ENCODE results near the gene PHC2. TPM values are rescaled to one million over a fixed set of nuclear protein-coding genes. Genes with fewer than 3 reads are reported as not detected.

The PHC2 gene
- total RNA-seq, 1 donor: 75.6 TPM

DNA sequence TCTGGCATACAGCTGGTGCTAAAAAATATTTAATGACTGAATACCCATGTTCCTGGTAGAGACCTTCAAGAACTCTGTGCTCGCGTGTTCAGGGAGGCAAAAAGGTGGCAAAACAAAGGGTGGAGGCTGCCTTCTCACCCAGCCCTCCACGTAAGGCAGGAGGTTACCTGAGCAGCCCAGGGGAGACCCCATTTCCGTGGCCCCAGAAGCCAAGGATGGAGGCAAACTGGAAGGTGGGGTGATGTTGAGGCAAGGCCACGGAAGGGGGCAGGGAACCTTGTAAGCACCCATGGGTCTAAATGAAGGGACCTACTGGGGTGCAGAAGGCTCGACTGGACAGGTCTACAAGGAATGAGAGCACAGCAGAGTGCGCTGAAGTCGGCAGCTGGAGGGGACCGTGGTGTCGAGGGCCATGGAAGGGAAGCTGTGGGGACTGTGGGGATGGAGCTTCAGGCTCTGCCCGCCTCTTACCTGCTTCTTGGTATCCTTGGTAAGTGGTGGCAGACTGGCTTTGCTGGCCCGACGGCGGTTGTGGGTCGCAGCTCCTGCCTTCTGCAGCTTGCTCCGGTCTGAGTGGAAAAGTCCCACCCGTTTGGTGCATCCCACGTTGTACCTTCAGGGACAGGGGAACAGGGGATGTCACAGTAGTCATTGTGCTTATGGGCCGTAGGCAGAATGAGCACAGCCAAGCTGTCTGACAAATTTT, 101.1 kb downstream of the PHC2 start:
- TF ChIP-seq, protein P1, sequence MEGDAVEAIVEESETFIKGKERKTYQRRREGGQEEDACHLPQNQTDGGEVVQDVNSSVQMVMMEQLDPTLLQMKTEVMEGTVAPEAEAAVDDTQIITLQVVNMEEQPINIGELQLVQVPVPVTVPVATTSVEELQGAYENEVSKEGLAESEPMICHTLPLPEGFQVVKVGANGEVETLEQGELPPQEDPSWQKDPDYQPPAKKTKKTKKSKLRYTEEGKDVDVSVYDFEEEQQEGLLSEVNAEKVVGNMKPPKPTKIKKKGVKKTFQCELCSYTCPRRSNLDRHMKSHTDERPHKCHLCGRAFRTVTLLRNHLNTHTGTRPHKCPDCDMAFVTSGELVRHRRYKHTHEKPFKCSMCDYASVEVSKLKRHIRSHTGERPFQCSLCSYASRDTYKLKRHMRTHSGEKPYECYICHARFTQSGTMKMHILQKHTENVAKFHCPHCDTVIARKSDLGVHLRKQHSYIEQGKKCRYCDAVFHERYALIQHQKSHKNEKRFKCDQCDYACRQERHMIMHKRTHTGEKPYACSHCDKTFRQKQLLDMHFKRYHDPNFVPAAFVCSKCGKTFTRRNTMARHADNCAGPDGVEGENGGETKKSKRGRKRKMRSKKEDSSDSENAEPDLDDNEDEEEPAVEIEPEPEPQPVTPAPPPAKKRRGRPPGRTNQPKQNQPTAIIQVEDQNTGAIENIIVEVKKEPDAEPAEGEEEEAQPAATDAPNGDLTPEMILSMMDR (IDR thresholded peaks at IDR 0.05; ENCODE audit: insufficient read depth, low read depth, low read length): no peak
- no peak for DNase-seq (ENCODE audit: low read depth)
- no peak overlapping the region for H3K4me3 ChIP-seq (ENCODE audit: low read depth, low read length)

DNA sequence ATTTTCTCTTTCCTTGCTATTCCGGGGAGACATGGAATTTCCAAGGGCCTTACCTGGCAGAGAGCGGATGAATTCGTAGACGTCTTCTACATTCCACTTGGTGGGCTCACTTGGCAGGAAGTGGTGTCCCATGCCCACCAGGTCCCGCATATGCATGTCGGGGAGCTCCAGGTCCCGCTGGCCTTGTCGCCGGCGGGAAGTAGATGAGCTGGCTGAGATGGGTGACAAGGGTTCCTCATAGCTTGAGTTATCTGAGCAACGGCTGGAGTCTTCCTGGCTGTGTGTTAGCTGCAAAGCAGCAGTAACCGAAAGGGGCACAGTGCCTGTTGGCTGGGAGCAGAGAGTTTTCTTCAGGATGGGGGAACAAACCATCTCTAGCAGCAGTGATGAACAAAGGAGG, 102.1 kb downstream of the PHC2 start:
- TF ChIP-seq, protein P1 (IDR thresholded peaks at IDR 0.05; ENCODE audit: insufficient read depth, low read depth, low read length): no peak
- H3K4me3 ChIP-seq (ENCODE audit: low read depth, low read length): no peak overlapping the region
- DNase-seq (ENCODE audit: low read depth): no peak

DNA sequence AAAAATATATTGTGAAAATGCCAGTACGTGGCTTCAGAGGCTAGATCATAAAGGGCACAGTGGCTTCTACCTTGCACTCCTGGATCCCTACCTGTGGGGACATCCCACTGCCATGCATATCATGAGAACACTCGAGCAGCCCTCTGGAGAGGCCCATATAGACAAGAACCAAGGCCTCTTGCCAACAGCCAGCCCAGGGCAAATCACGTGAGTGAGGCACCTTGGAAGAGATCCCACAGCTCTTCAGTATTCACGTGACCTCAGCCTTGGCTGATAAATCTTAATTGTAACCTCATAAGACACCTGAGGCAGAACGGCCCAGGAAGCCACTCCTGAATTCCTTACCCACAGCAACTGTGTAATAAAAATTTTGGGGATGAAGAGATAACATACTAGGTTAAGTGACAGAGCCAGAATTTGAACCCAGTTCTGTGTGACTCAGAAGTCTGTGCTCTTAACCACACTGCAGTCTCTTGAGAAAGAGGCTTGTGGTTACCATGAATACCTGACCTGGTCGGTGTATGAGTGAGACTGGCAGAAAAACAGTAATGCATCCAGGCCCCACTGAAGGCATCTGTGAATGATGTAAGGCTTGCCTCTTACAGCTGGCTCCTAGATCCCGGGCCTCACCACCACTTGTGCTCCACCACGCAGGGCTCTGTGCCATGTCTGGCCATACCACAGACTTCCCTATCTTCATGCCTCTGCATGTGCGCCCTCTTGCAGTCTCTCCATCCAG, 103.1 kb downstream of the PHC2 start:
- DNase-seq (ENCODE audit: low read depth): peak; percentile 98
- TF ChIP-seq, protein P1 (IDR thresholded peaks at IDR 0.05; ENCODE audit: insufficient read depth, low read depth, low read length): no peak
- H3K4me3 ChIP-seq (ENCODE audit: low read depth, low read length): no peak overlapping the region

DNA sequence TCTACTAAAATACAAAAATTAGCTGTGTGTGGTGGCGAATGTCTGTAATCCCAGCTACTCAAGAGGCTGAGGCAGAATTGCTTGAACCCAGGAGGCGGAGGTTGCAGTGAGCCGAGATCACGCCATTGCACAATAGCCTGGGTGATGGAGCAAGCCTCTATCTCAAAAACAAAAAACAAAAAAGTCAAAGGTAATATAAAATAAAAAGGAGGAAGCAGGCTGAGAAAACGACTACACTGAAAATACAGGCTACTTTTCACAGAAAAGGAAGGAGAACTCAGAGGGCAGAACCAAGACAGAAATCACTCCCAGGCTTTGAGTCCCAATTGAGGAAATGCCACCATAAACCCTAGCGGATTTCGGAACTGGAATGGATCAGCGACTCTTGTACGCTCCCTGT, 104.1 kb downstream of the PHC2 start:
- peak; percentile 65 for DNase-seq (ENCODE audit: low read depth)
- no peak overlapping the region for H3K4me3 ChIP-seq (ENCODE audit: low read depth, low read length)
- TF ChIP-seq, protein P1 (IDR thresholded peaks at IDR 0.05; ENCODE audit: insufficient read depth, low read depth, low read length): no peak

DNA sequence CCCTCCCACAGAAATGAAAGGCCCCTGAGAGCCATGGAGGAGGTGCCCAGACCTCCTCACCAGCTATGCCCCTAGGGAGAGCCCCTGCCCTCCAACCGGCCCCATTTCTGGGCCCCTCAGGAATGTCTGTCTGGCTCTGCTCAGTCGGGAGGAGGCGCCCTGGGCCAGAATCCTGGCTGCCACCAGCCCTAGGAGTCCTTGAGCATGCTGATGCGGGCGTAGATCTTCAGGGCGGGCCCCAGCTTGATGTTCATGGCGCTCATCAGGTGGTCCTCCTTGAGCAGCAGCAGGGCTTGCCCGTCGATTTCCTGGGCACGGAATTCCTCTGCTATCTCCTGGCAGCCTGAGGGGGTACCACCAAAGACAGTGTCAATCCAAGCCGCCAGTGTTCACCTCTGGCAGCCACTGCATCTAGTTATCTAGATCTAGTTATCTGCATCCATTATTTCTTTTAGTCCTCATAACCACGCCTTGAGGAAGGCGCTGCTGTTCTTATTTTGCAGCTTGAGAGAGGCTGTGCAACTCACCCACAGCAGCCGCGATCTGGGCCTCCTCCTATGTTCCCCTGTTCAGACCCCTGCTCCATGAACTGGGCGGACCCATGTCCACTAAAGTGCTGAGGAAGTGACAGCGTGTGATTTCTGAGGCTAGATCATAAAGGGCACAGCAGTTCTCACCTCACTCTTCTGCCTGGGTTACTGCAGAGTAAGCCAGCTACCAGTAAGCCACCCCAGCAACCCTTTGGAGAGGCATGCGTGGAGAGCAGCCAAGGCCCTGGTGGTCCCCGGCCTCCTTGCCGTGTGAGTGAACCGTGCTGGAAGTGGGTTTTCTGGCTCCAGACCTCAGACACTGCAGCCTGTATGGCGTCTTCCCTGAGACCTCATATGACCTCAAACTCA, 106.0 kb downstream of the PHC2 start:
- H3K4me3 ChIP-seq (ENCODE audit: low read depth, low read length): no peak overlapping the region
- TF ChIP-seq, protein P1 (IDR thresholded peaks at IDR 0.05; ENCODE audit: insufficient read depth, low read depth, low read length): no peak

DNA sequence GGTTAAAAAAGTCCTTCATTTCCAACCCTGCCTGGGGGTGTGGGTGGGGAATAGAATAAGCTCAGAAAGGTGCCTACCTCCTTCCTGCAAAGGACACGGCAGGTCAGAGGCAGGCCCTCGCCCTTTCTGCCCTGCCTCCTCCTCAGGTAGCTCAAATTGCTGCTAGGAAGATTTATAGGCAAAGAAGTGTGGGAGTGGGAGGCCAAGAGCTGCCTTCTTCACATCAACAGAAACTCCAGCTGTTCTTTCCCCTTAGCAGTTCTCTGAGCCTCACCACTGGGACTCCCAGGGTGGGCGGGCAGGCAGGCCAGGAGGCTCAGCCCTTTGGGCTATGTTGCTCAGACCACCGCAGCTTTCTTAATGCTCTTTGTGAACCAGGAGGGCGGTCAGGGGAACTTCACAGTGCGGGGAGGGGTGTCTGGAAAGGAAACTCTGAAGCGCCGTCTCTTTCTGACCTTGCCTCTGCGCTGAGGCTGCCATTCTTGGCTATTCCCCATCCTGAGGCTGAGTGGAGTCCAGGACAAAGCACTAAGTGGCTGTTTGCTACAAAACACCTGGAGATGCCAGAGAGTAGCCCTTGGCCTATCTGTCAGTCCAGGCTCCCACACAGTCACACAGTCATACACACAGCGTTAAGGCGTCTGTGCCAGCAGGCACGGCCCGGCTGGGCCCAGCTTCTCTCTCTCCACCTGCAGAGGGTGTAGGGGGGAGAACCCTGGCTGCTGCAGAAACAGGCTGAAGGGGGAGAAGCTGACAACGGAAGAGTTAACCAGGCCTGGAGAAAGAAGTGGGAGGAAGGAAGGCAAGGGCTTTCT, 107.0 kb downstream of the PHC2 start:
- no peak for DNase-seq (ENCODE audit: low read depth)
- TF ChIP-seq, protein P1 (IDR thresholded peaks at IDR 0.05; ENCODE audit: insufficient read depth, low read depth, low read length): no peak
- no peak overlapping the region for H3K4me3 ChIP-seq (ENCODE audit: low read depth, low read length)

More for the DNA sequence above, 106.0 kb downstream of the PHC2 start:
- DNase-seq (ENCODE audit: low read depth): no peak

Measured in fibroblast of villous mesenchyme (primary cell).